ENCODE measurements around the gene RABGEF1.

- TF ChIP-seq POLR2A (IDR thresholded peaks at IDR 0.05; ENCODE audit: low read depth, low read length) (no peak), TAF1 (IDR thresholded peaks at IDR 0.05; ENCODE audit: low read depth, low read length) (no peak), POLR2AphosphoS5 (IDR thresholded peaks at IDR 0.05; ENCODE audit: low read depth, low read length) (no peak), SPI1 (IDR thresholded peaks at IDR 0.05; ENCODE audit: low read depth, low read length) (no peak), PAX5 (IDR thresholded peaks at IDR 0.05; ENCODE audit: insufficient read depth, low read length, severe bottlenecking) (no peak)
Measured at GRCh38 chr7:66781408-66782090, 41.0 kb downstream of the RABGEF1 start.

All from GM12891 (cell line).